SK-N-SH (cell line): Measurements from ENCODE around the gene CYFIP2. TPM values are rescaled to one million over a fixed set of nuclear protein-coding genes. Genes with fewer than 3 reads are reported as not detected.

ENCODE experiments used
- CTCF ChIA-PET: fragments of 300-600, 350-600 bp; formaldehyde crosslinking; extraction: SDS; loops from one replicate; lab custom pipeline; 2021; lab: Yijun Ruan, JAX
- POLR2A ChIA-PET: fragments of 350-600 bp; sonication (Branson Sonifier 250); formaldehyde crosslinking; extraction: SDS; loops from one replicate; lab custom pipeline; 2020; ENCODE audit warnings: antibody characterized with exemption, inconsistent platforms; lab: Yijun Ruan, JAX
- DNase-seq: peaks from one replicate; pipeline ENCODE4 v3.0.0; 2012
- H2AFZ ChIP-seq: fragments of 200-600 bp; sonication (generic); 2 replicates; pipeline ENCODE4 v1.8.1; 2016; ENCODE audit warnings: antibody characterized with exemption, mild to moderate bottlenecking, low read depth
- H3F3A ChIP-seq: fragments of 200-600 bp; sonication (generic); replicated peaks from 2 replicates; pipeline ENCODE3; 2016; ENCODE audit warnings: antibody characterized with exemption, mild to moderate bottlenecking; ENCODE audit not compliant: insufficient read depth
- H3K27ac ChIP-seq, 2 experiments: fragments of 200-500 bp in 1 of 2; fragments of 200-600 bp in 1 of 2; sonication (Bioruptor generic) in 1 of 2; sonication (generic), shearing (Covaris generic) in 1 of 2; 2 replicates each; pipeline versions ENCODE4 v1.5.1 to v1.6.1; 2014 to 2016; ENCODE audit warnings: low read depth in 2 of 2, inconsistent platforms in 1 of 2, low read length in 1 of 2, mild to moderate bottlenecking in 1 of 2, mixed read lengths in 1 of 2
- H3K27me3 ChIP-seq: fragments of 200-600 bp; sonication (generic), shearing (Covaris generic); 2 replicates; pipeline ENCODE4 v1.6.1; 2016; ENCODE audit warnings: mixed run types; ENCODE audit not compliant: insufficient read depth
- H3K36me3 ChIP-seq, 2 experiments: fragments of 200-500 bp in 1 of 2; fragments of 200-600 bp in 1 of 2; sonication (Bioruptor generic) in 1 of 2; sonication (generic) in 1 of 2; replicated peaks in 1 of 2; 2 replicates each; pipeline versions ENCODE3 to v1.5.1; 2014 to 2016; ENCODE audit warnings: low read length in 1 of 2, mild to moderate bottlenecking in 1 of 2; ENCODE audit not compliant: insufficient read depth in 2 of 2, control insufficient read depth in 1 of 2
- H3K4me1 ChIP-seq, 2 experiments: fragments of 200-500 bp in 1 of 2; fragments of 200-600 bp in 1 of 2; sonication (Bioruptor generic) in 1 of 2; sonication (generic), shearing (Covaris generic) in 1 of 2; 2 replicates each; pipeline versions ENCODE4 v1.5.1 to v1.6.1; 2014 to 2016; ENCODE audit warnings: low read depth in 1 of 2, low read length in 1 of 2, mixed run types in 1 of 2; ENCODE audit not compliant: insufficient read depth in 2 of 2, control insufficient read depth in 1 of 2
- H3K4me2 ChIP-seq: fragments of 200-600 bp; sonication (generic), shearing (Covaris generic); 2 replicates; pipeline ENCODE4 v1.6.1; 2017; ENCODE audit warnings: mixed run types
- H3K4me3 ChIP-seq, 2 experiments: fragments of 200-500 bp in 1 of 2; fragments of 200-600 bp in 1 of 2; sonication (Bioruptor generic) in 1 of 2; sonication (generic), shearing (Covaris generic) in 1 of 2; 2 replicates each; pipeline versions ENCODE4 v1.5.1 to v1.8.1; 2014 to 2016; ENCODE audit warnings: low read depth in 2 of 2, inconsistent platforms in 1 of 2, low read length in 1 of 2, mild to moderate bottlenecking in 1 of 2, mixed read lengths in 1 of 2, moderate library complexity in 1 of 2
- H3K79me2 ChIP-seq: fragments of 200-600 bp; sonication (generic); 2 replicates; pipeline ENCODE4 v1.8.1; 2017; ENCODE audit warnings: mild to moderate bottlenecking; ENCODE audit not compliant: insufficient read depth
- H3K9ac ChIP-seq: fragments of 200-600 bp; sonication (generic); 2 replicates; pipeline ENCODE4 v1.6.1; 2017; ENCODE audit warnings: mixed run types
- H3K9me2 ChIP-seq: fragments of 200-600 bp; sonication (generic); 2 replicates; pipeline ENCODE4 v1.6.1; 2017; ENCODE audit warnings: mixed run types
- H3K9me3 ChIP-seq: fragments of 200-600 bp; sonication (generic); 2 replicates; pipeline ENCODE4 v1.6.1; 2017; ENCODE audit warnings: mixed run types, mild to moderate bottlenecking, moderate library complexity
- H4K20me1 ChIP-seq: fragments of 200-600 bp; sonication (generic); 2 replicates; pipeline ENCODE4 v1.6.1; 2017; ENCODE audit warnings: mild to moderate bottlenecking, mixed run types; ENCODE audit not compliant: insufficient read depth
- CTCF ChIP-seq: fragments of 200-600 bp; sonication (generic); IDR thresholded peaks from 2 replicates; pipeline ENCODE4 v1.6.1; 2017; ENCODE audit warnings: antibody characterized with exemption, mild to moderate bottlenecking, moderate library complexity
- FOSL2 ChIP-seq: IDR thresholded peaks from 2 replicates; pipeline ENCODE4 v1.4.0; 2012; ENCODE audit warnings: low read depth, mild to moderate bottlenecking, moderate library complexity, borderline replicate concordance
- FOXJ3 ChIP-seq: sonication (generic); formaldehyde crosslinking; IDR thresholded peaks from 2 replicates; pipeline ENCODE4 v1.5.1; 2020; ENCODE audit warnings: mild to moderate bottlenecking, missing genetic modification reagents
- FOXM1 ChIP-seq: IDR thresholded peaks from 2 replicates; pipeline ENCODE4 v1.4.0; 2012; ENCODE audit warnings: low read depth, mild to moderate bottlenecking
- MEF2A ChIP-seq: IDR thresholded peaks from 2 replicates; pipeline ENCODE4 v1.4.0; 2012; ENCODE audit warnings: low read depth, borderline replicate concordance
- NFIC ChIP-seq: IDR thresholded peaks from 2 replicates; pipeline ENCODE4 v1.4.0; 2012; ENCODE audit warnings: borderline replicate concordance
- NRF1 ChIP-seq: IDR thresholded peaks from 2 replicates; pipeline ENCODE4 v1.6.1; 2012; ENCODE audit warnings: low read depth, mild to moderate bottlenecking, low read length
- RFX5 ChIP-seq: IDR thresholded peaks from 2 replicates; pipeline ENCODE4 v1.6.1; 2012; ENCODE audit warnings: mild to moderate bottlenecking, improper control_type of control experiment, low read length
- TCF12 ChIP-seq: IDR thresholded peaks from 2 replicates; pipeline ENCODE4 v1.4.0; 2012
- TEAD4 ChIP-seq: IDR thresholded peaks from 2 replicates; pipeline ENCODE4 v1.4.0; 2012; ENCODE audit warnings: mild to moderate bottlenecking, borderline replicate concordance; ENCODE audit not compliant: insufficient read depth
- USF2 ChIP-seq: fragments of 150-350 bp; IDR thresholded peaks from 2 replicates; pipeline ENCODE4 v1.6.1; 2017; ENCODE audit warnings: antibody characterized with exemption, low read length, low read depth, borderline replicate concordance
- ZBTB33 ChIP-seq: IDR thresholded peaks from 2 replicates; pipeline ENCODE4 v1.4.0; 2012; ENCODE audit warnings: low read depth, borderline replicate concordance
- WGBS: methylation state at CpG from one replicate; pipeline ENCODE4 v1.1.6; 2017; ENCODE audit warnings: low lambda C conversion rate; 5-methylcytosine and 5-hydroxymethylcytosine counted together
- polyA plus RNA-seq, 3 experiments: library from polyadenylated mRNA; depleted of rRNA; stranded (reverse); fragments of >200 nt; gene quantifications; 2 replicates each; pipeline ENCODE4 v1.2.3, GENCODE V29; 2012

The CYFIP2 gene
- polyA plus RNA-seq, 1 of the 3 experiments (the other 2 are of a cell fraction), result 20.1 TPM

- TF ChIP-seq FOXM1 (no peak), NRF1 (no peak), RFX5 (no peak), TEAD4 (no peak), NFIC (no peak)
Measured at GRCh38 chr5:157351802-157352092, 85.8 kb downstream of the CYFIP2 start (continued).

GRCh38 chr5:157352756-157353340 is 86.9 kb downstream of the CYFIP2 start:
- WGBS, result 94% methylated on average over 12 of the region's 12 CpGs
- CTCF ChIA-PET, result interaction anchor here (1.0 to 2.1 kb wide), 4 partner anchors 10 to 119 kb away, joined by 3 to 5 read pairs (median 3); no protein-coding TSS in a partner anchor
- no peaks in the 10 kb centered on the region for H3K9me2 ChIP-seq
- H3K4me1 ChIP-seq, result no peaks in the 10 kb centered on the region
- no peak overlapping the region for H3K9ac ChIP-seq
- DNase-seq, result no peak
- peaks cover 0 to 7% of the 10 kb centered on the region in 2 experiments for H3K36me3 ChIP-seq
- POLR2A ChIA-PET, result no interaction called here
- no peak overlapping the region for H3K4me3 ChIP-seq
- no peak overlapping the region for H2AFZ ChIP-seq
- TF ChIP-seq MEF2A, result no peak
- TF ChIP-seq USF2, result no peak
- no peak for TF ChIP-seq ZBTB33
- TF ChIP-seq FOXJ3, result no peak
- no peak for TF ChIP-seq FOSL2
- H3K27ac ChIP-seq, result no peak overlapping the region
- H3F3A ChIP-seq, result no peaks in the 10 kb centered on the region
- H3K4me2 ChIP-seq, result no peak overlapping the region
- no peaks in the 10 kb centered on the region for H3K9me3 ChIP-seq
- H4K20me1 ChIP-seq, result no peaks in the 10 kb centered on the region
- no peaks in the 10 kb centered on the region for H3K27me3 ChIP-seq
- H3K79me2 ChIP-seq, result no peaks in the 10 kb centered on the region

GRCh38 chr5:157354800-157355199 is 88.9 kb downstream of the CYFIP2 start:
- peaks cover 0 to 9% of the 10 kb centered on the region in 2 experiments; a peak in 2 of 4 replicates for H3K4me1 ChIP-seq
- H3K9ac ChIP-seq, result no peak overlapping the region
- H3K4me2 ChIP-seq, result no peak overlapping the region
- no peak overlapping the region for H3K27ac ChIP-seq
- no peak overlapping the region; a peak in 1 of 4 replicates for H3K4me3 ChIP-seq
- WGBS, result 84% methylated on average over 5 of the region's 5 CpGs
- H2AFZ ChIP-seq, result no peak overlapping the region
- POLR2A ChIA-PET, result no interaction called here
- H3K27me3 ChIP-seq, result no peaks in the 10 kb centered on the region
- H3K9me2 ChIP-seq, result no peaks in the 10 kb centered on the region
- peak; percentile 27 for DNase-seq
- H3K36me3 ChIP-seq, result peaks cover 0 to 7% of the 10 kb centered on the region in 2 experiments
- H3K79me2 ChIP-seq, result no peaks in the 10 kb centered on the region
- no peaks in the 10 kb centered on the region for H3K9me3 ChIP-seq
- CTCF ChIA-PET, result interaction anchor here (0.6 to 3.8 kb wide), 8 partner anchors 10 to 205 kb away, joined by 3 to 15 read pairs (median 5); a partner anchor contains a TSS
- peak; percentile 45 for TF ChIP-seq CTCF
- no peak for TF ChIP-seq TCF12
- H3F3A ChIP-seq, result no peaks in the 10 kb centered on the region
- no peaks in the 10 kb centered on the region for H4K20me1 ChIP-seq
